ENCODE data around the gene FBXO44. TPM values are rescaled to one million over a fixed set of nuclear protein-coding genes. Genes with fewer than 3 reads are reported as not detected.

Gene FBXO44
- total RNA-seq, 1 donor from 2014 or later: 19.1 TPM

- Mint-ChIP-seq H3K4me3 (ENCODE audit: low read depth) (no peak overlapping the region), H3K27me3 (peaks cover 24% of the 10 kb centered on the region), H3K36me3 (ENCODE audit: insufficient read depth) (no peaks in the 10 kb centered on the region), H3K4me1 (ENCODE audit: low read depth) (no peaks in the 10 kb centered on the region), H3K9me3 (ENCODE audit: low read depth) (no peaks in the 10 kb centered on the region), H3K27ac (no peak overlapping the region)
- no peak for TF ChIP-seq CTCF (IDR thresholded peaks at IDR 0.05; ENCODE audit: unreplicated experiment)
- no peak for DNase-seq (ENCODE audit: low spot score, unreplicated experiment)
These were observed 50.2 kb downstream of the FBXO44 start for GRCh38 chr1:11704691-11705475.

DNA sequence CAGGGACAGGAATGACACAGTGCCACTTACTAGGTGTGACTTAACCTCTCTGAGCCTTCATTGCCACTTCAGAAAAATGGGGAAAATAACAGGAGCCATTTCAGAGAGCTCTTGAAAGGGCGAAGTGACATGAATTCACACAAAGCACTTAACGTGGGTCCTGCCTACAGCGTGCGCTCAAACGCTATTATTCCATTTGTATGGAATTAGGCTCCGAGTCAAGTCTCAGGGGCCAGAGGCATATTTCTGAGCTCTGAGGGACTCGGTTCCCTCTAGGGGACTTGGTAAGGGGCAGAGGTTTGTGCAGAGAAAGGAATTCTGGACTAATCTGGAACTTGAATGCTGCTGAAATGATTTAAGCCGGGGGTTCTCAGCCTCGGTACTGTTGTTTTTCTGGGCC is 50.9 kb downstream of the FBXO44 start:
- Mint-ChIP-seq H3K27ac (no peak overlapping the region), H3K27me3 (peaks cover 24% of the 10 kb centered on the region), H3K4me3 (ENCODE audit: low read depth) (no peak overlapping the region), H3K36me3 (ENCODE audit: insufficient read depth) (no peaks in the 10 kb centered on the region), H3K9me3 (ENCODE audit: low read depth) (no peaks in the 10 kb centered on the region), H3K4me1 (ENCODE audit: low read depth) (no peaks in the 10 kb centered on the region)
- DNase-seq (ENCODE audit: low spot score, unreplicated experiment): no peak
- TF ChIP-seq CTCF (IDR thresholded peaks at IDR 0.05; ENCODE audit: unreplicated experiment): no peak

- H3K9me3 Mint-ChIP-seq (ENCODE audit: low read depth): no peaks in the 10 kb centered on the region
- no peak overlapping the region for H3K27ac Mint-ChIP-seq
- no peak for TF ChIP-seq CTCF (IDR thresholded peaks at IDR 0.05; ENCODE audit: unreplicated experiment)
- no peaks in the 10 kb centered on the region for H3K4me1 Mint-ChIP-seq (ENCODE audit: low read depth)
- no peak overlapping the region for H3K4me3 Mint-ChIP-seq (ENCODE audit: low read depth)
- peaks cover 24% of the 10 kb centered on the region for H3K27me3 Mint-ChIP-seq
- no peaks in the 10 kb centered on the region for H3K36me3 Mint-ChIP-seq (ENCODE audit: insufficient read depth)
- DNase-seq (ENCODE audit: low spot score, unreplicated experiment): no peak
These were observed 51.6 kb downstream of the FBXO44 start for GRCh38 chr1:11706292-11706691.

DNA sequence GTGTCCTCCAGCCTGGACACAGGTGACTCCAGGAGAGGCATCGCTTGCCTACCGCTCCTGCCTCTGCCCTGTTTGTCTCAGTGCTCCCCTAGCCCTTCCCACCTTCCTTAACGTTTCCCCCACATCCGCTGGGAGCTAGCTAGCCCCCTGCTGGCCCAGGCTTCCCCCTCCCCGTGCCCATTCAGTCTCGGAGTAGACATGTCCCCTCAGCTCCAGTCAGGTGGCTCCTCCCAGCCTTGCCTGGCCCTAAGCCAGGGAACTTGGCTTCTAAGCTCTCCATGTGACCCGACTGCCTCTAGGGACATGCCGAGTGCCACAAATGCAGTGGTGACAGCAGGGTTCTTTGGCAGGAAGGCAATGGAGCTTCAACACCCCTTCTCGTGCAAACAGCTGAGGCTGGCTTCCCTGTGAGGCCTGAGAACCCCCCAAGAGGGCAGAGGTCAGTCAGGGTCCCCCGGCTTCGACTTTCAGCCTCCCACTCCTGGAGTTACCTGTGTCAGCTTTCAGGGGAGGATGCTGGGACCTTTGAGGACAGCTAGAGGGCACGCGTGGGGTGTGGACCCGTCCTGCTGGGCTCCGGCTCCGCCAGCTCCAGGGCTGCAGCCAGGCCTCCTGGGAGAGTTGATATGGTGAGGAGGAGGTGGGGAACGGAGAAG is 53.1 kb downstream of the FBXO44 start:
- DNase-seq (ENCODE audit: low spot score, unreplicated experiment): no peak
- Mint-ChIP-seq H3K36me3 (ENCODE audit: insufficient read depth) (no peaks in the 10 kb centered on the region), H3K4me3 (ENCODE audit: low read depth) (no peak overlapping the region), H3K9me3 (ENCODE audit: low read depth) (no peaks in the 10 kb centered on the region), H3K4me1 (ENCODE audit: low read depth) (no peaks in the 10 kb centered on the region), H3K27ac (no peak overlapping the region), H3K27me3 (peaks cover 24% of the 10 kb centered on the region)
- no peak for TF ChIP-seq CTCF (IDR thresholded peaks at IDR 0.05; ENCODE audit: unreplicated experiment)

DNA sequence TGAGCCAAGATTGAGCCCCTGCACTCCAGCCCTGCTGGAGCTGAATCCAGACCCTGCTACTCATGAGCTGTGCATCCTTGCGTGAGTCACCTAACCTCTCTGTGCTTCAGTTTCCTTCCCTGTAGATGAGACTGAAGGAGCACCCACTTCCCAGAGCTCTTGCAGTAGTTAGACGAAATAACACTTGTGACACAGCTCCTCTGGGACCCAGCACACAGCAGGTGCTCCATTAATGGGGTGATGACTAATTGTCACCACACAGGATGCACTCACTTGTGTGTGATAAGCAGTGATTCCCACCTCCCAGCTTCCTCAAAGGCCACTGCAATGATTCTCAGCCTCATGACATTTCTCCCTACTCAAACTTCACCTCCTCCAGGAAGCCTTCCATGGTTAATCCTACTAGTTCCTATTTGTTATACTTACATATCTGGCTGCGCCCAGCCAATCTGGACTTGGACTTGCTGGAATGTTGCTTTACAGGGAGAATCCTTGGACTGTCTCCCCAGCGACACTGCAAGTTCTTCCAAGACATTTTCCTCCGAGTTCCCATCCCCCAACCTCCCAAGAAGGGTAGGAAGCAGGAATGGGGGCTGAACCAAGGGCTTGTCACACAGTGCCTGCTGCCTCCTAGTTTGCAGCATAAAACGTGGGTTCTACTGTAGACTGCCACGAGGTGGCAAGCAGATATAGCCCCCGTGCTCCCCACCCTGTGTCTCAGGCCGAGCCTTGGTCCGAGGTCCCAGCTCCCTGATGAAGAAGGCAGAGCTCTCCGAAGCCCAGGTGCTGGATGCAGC is 54.1 kb downstream of the FBXO44 start:
- Mint-ChIP-seq H3K27ac (peak overlapping the region; percentile 33), H3K9me3 (ENCODE audit: low read depth) (no peaks in the 10 kb centered on the region), H3K4me3 (ENCODE audit: low read depth) (no peak overlapping the region), H3K36me3 (ENCODE audit: insufficient read depth) (no peaks in the 10 kb centered on the region), H3K27me3 (peaks cover 16% of the 10 kb centered on the region), H3K4me1 (ENCODE audit: low read depth) (no peaks in the 10 kb centered on the region)
- TF ChIP-seq CTCF (IDR thresholded peaks at IDR 0.05; ENCODE audit: unreplicated experiment): no peak
- DNase-seq (ENCODE audit: low spot score, unreplicated experiment): no peak
